Thyroid gland (tissue), 4 donors: ENCODE data around the gene IL4R. TPM values are rescaled to one million over a fixed set of nuclear protein-coding genes. Genes with fewer than 3 reads are reported as not detected.

Experiments
- DNase-seq, 2 donors: peaks; one replicate each; pipeline ENCODE4 v3.0.0-alpha.2; 2019
- H3K27ac ChIP-seq, 3 donors: fragments of 200-600 bp; sonication (generic); 1 replicate in 2 of 3; 2 replicates in 1 of 3; pipeline ENCODE4 v1.5.1; 2016 to 2019; ENCODE audit warnings: mild to moderate bottlenecking in 1 of 3, moderate library complexity in 1 of 3
- H3K27me3 ChIP-seq: fragments of 200-600 bp; sonication (generic); one replicate; pipeline ENCODE4 v1.5.1; 2019
- H3K36me3 ChIP-seq, 2 donors: fragments of 200-600 bp; sonication (generic); one replicate each; pipeline ENCODE4 v1.5.1; 2016 to 2019
- H3K4me1 ChIP-seq, 2 donors: fragments of 200-600 bp; sonication (generic); one replicate each; pipeline ENCODE4 v1.5.1; 2017 to 2019
- H3K4me3 ChIP-seq, 3 donors: fragments of 200-600 bp; sonication (generic); replicated peaks in 1 of 3; 1 replicate in 2 of 3; 2 replicates in 1 of 3; pipeline ENCODE4 v1.5.1; 2016; ENCODE audit warnings: mild to moderate bottlenecking in 1 of 3
- H3K9me3 ChIP-seq: fragments of 200-600 bp; sonication (generic); one replicate; pipeline ENCODE4 v1.5.1; 2017
- POLR2A ChIP-seq, 2 donors: fragments of 450-650 bp; IDR thresholded peaks; one replicate each; pipeline ENCODE4 v1.6.1; 2017; ENCODE audit warnings: antibody characterized with exemption in 2 of 2, mild to moderate bottlenecking in 2 of 2, moderate library complexity in 1 of 2
- WGBS, 2 donors: methylation state at CpG; one replicate each; pipeline ENCODE4 v1.1.5; 2017; 5-methylcytosine and 5-hydroxymethylcytosine counted together
- intact Hi-C: fragments of 100-400 bp; cut with DNase I; formaldehyde crosslinking; loops from one replicate; pipeline ENCODE4 v1.15.1; 2023
- total RNA-seq, 4 donors: library from RNA; depleted of rRNA; stranded (reverse); fragments of >200 nt; gene quantifications; one replicate each; pipeline ENCODE4 v1.2.3, GENCODE V29; 2016
- TF ChIP-seq, protein P1 (sequence below), 6 experiments: fragments of 200-600 bp in 3 of 6; fragments of 450-650 bp in 3 of 6; sonication (generic) in 3 of 6; IDR thresholded peaks; one replicate each; pipeline ENCODE4 v1.5.1; 2016 to 2019; ENCODE audit warnings: antibody characterized with exemption in 6 of 6, mild to moderate bottlenecking in 2 of 6, inconsistent platforms in 1 of 6, moderate library complexity in 1 of 6

IL4R gene
- total RNA-seq, 4 donors from 2014 or later, result 18.5 to 42.5 (median 21.7) TPM

DNA sequence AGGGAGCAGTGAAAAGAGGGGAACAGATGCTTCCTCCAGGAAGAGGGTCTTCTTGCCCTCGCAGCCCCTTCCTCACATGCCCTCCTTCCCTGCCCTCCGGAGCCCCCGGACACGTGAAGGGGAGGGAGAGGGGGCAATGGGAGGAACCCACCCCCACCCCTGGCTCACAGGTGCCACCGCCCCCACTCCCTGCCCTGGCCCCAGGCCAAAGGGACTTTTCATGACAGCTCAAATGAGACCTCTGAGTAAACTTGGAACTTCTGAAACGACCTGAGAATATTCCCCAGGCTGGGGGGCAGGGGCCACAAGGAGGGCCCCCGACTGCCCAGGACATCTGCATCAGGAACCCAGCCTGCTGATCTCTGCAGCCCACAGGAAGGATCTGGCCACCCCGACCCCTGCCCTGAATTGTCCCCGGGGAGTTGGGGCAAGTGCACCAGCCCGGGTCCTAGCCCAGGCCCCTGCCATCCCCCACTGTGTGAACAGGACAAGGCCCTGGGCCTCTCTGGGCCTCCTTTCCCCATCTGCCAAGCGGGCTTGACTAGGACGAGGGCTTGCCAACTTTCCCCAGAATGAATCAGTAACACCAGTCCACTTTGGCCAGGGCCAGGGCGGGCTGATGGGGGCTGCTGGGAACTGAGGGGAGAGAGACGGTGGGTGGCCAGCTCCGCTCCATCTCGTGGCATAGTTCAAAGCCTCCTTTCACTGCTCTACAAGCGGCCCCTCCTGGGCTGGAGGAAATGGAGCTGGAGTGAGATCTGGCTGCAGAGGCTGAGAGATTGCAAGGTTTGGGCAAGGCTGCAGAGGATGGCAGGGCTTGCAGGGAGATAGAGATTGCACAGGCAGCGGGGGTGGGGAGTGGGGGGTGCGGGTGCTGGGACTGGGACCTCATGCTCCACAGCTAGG, 92.0 kb downstream of the IL4R start:
- no peak overlapping the region for H3K4me3 ChIP-seq
- no peaks in the 10 kb centered on the region for H3K27me3 ChIP-seq
- no peak for TF ChIP-seq POLR2A (IDR thresholded peaks at IDR 0.05)
- TF ChIP-seq, protein P1, sequence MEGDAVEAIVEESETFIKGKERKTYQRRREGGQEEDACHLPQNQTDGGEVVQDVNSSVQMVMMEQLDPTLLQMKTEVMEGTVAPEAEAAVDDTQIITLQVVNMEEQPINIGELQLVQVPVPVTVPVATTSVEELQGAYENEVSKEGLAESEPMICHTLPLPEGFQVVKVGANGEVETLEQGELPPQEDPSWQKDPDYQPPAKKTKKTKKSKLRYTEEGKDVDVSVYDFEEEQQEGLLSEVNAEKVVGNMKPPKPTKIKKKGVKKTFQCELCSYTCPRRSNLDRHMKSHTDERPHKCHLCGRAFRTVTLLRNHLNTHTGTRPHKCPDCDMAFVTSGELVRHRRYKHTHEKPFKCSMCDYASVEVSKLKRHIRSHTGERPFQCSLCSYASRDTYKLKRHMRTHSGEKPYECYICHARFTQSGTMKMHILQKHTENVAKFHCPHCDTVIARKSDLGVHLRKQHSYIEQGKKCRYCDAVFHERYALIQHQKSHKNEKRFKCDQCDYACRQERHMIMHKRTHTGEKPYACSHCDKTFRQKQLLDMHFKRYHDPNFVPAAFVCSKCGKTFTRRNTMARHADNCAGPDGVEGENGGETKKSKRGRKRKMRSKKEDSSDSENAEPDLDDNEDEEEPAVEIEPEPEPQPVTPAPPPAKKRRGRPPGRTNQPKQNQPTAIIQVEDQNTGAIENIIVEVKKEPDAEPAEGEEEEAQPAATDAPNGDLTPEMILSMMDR (IDR thresholded peaks at IDR 0.05), result no peak
- WGBS, 2 donors, result 53 to 54% methylated on average over 10 to 14 of the region's 19 CpGs
- intact Hi-C loops, result no loop called here
- no peaks in the 10 kb centered on the region for H3K9me3 ChIP-seq
- no peaks in the 10 kb centered on the region for H3K36me3 ChIP-seq
- H3K4me1 ChIP-seq, result peaks cover 0 to 16% of the 10 kb centered on the region in 2 donors
- DNase-seq, result no peak
- H3K27ac ChIP-seq, result no peak overlapping the region

DNA sequence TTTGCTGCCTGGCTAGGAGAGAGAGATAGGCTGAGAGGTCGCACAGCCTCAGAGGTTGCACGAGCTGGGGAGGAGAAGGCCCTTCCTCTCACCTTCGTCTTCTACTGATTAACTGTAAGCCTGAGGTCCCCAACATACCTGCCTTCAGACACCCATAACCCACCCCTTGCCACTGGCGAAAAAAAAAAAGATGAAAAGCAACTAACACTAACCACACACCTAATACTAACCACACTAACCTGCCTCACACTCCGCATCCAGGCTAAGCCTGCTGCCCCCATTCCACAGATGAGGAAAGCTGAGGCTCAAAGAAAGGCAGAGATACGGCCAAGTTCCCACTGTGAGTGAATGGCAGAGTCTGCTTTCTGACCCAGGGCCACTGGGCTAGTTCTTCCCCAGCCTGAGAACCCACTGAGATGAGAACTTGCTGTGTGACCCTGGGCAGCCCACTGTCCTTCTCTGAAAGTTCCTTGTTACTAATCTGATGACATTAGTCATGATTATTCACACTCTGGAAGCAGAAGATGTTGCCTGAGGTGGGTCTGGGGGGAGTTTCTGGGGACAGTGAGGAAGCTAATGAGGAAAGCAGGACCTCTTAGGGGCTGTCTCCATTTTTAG, 92.8 kb downstream of the IL4R start:
- Histone ChIP-seq H3K27ac (no peak overlapping the region), H3K27me3 (no peaks in the 10 kb centered on the region), H3K4me1 (peaks cover 0 to 11% of the 10 kb centered on the region in 2 donors), H3K36me3 (no peaks in the 10 kb centered on the region), H3K9me3 (no peaks in the 10 kb centered on the region), H3K4me3 (no peak overlapping the region)
- intact Hi-C loops, result no loop called here
- WGBS, 2 donors, result 75 to 84% methylated on average over 6 of the region's 6 CpGs
- DNase-seq, result no peak
- TF ChIP-seq, protein P1 (IDR thresholded peaks at IDR 0.05), result no peak
- no peak for TF ChIP-seq POLR2A (IDR thresholded peaks at IDR 0.05)

DNA sequence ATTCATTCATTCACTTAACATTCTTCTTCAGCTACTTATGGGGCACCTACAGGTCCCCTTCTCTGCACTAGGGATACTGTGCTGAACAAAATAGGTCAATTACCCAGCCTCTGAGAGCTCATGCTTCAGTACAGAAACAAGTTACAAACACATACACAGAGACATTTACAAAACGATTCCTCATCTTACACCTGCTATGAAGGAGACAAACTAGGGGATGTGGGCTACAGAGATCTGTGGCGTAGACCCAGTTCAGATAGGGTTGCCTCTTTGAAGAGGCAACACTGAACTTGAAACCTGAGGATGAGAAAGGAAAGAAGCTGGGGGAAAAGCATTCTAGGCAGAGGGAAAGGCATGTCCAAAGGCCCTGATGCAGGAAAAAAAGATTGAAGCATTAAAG, 93.4 kb downstream of the IL4R start:
- intact Hi-C loops, result no loop called here
- peaks cover 0 to 6% of the 10 kb centered on the region in 2 donors for H3K4me1 ChIP-seq
- no peak overlapping the region for H3K4me3 ChIP-seq
- H3K27me3 ChIP-seq, result no peaks in the 10 kb centered on the region
- no peak for DNase-seq
- no peak overlapping the region for H3K27ac ChIP-seq
- TF ChIP-seq POLR2A (IDR thresholded peaks at IDR 0.05), result no peak
- TF ChIP-seq, protein P1 (IDR thresholded peaks at IDR 0.05), result no peak
- WGBS, 2 donors, result 82 to 86% methylated on average over 2 of the region's 2 CpGs
- no peaks in the 10 kb centered on the region for H3K9me3 ChIP-seq
- H3K36me3 ChIP-seq, result no peaks in the 10 kb centered on the region

DNA sequence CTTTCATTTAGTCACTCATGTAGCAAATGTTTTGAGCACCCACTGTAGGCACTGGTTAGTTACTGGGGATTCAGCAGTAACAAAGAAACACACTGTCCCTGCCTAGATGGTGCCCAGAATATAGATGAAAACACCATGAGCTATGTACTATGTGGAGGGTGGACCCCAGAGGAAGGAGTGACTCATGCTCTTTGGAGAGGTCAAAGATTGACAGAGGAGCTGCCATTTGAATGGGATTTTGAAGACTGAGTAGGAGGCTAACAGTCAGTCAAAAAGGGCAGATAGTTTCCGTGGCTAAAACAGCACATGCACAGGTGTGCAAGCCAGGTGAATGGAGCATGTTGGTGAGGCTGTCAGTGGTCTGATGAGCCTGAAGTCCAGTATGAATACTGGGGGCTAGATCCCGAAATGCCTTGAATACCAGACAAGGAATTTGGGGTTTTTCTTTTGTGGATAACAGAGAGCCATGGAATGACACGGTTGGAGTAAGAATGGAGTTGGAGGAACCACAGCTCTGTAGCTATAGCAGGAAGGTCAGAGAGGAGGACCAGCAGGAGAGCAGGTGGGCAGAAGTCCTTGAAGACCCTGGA, 94.3 kb downstream of the IL4R start:
- H3K4me3 ChIP-seq, result no peak overlapping the region
- H3K27me3 ChIP-seq, result no peaks in the 10 kb centered on the region
- TF ChIP-seq, protein P1 (IDR thresholded peaks at IDR 0.05), result no peak
- no peak for TF ChIP-seq POLR2A (IDR thresholded peaks at IDR 0.05)
- DNase-seq, result no peak
- intact Hi-C loops, result no loop called here
- H3K36me3 ChIP-seq, result no peaks in the 10 kb centered on the region
- no peak overlapping the region for H3K27ac ChIP-seq
- H3K9me3 ChIP-seq, result no peaks in the 10 kb centered on the region
- WGBS, 2 donors, result 72 to 76% methylated on average over 3 of the region's 3 CpGs
- no peaks in the 10 kb centered on the region for H3K4me1 ChIP-seq
